GM12891 (cell line): ENCODE results near the gene MAJIN.

Source experiments
- POLR2A ChIP-seq: IDR thresholded peaks from 2 replicates; pipeline ENCODE4 v1.6.1; 2011; ENCODE audit warnings: low read depth, low read length, control low read depth
- SPI1 ChIP-seq: IDR thresholded peaks from 2 replicates; pipeline ENCODE4 v1.6.1; 2011; ENCODE audit warnings: low read depth, low read length, control low read depth
- TAF1 ChIP-seq: IDR thresholded peaks from 2 replicates; pipeline ENCODE4 v1.6.1; 2011; ENCODE audit warnings: low read depth, low read length, control low read depth

DNA sequence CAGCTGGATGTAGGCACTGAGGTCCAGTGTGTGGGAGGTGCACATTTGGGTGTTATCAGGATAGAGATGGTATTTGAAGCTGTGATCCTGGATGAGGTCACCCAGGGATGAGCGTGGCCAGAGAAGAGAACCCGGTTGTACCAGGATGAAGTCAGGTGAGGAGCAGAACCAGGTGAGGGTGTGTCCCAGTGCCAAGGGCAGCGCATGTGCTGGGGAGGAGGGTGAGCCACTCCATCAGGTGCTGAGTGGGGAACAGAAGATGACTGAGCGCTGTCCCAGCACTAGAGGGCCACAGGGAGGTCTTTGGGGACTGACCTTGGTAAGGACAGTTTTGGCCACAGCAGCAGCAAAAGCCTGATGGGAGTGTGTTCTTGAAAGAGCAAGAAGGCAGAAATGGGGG lies 44.8 kb upstream of the MAJIN start:
- TF ChIP-seq POLR2A (no peak), TAF1 (no peak), SPI1 (no peak)
